ENCODE data around the gene ARID3A. TPM values are rescaled to one million over a fixed set of nuclear protein-coding genes. Genes with fewer than 3 reads are reported as not detected.

The ARID3A gene
- total RNA-seq, 2 experiments from 2014 or later: 18.7 to 22.1 TPM

GRCh38 chr19:901216-902092 lies 24.4 kb upstream of the ARID3A start:
- Mint-ChIP-seq H3K36me3 (ENCODE audit: low read depth) (peaks cover 12% of the 10 kb centered on the region), H3K4me1 (ENCODE audit: low read depth) (peaks cover 26% of the 10 kb centered on the region), H3K27me3 (no peaks in the 10 kb centered on the region), H3K27ac (no peak overlapping the region), H3K9me3 (no peaks in the 10 kb centered on the region), H3K4me3 (no peak overlapping the region)
- ATAC-seq (no peak), DNase-seq (no peak)
- ChIA-PET POLR2A (interaction anchor here (0.8 to 2.2 kb wide), 2 partner anchors 8 to 83 kb away, joined by 3 to 10 read pairs; partner anchors contain the start of genes MED16 and RNU6-9), CTCF (interaction anchor here (1.3 to 1.7 kb wide), 3 partner anchors 8 to 38 kb away, joined by 3 to 5 read pairs (median 4); partner anchors contain the start of genes MED16 and RNU6-9)
- intact Hi-C loops (cut with micrococcal nuclease): no loop called here
- no peak for TF ChIP-seq CTCF (IDR thresholded peaks at IDR 0.05)

GRCh38 chr19:902093-902370 lies 23.8 kb upstream of the ARID3A start:
- DNase-seq: no peak
- ChIA-PET POLR2A (interaction anchor here (2.2 kb wide), 1 partner anchor 9 kb away, joined by 10 read pairs; the partner anchor contains the start of genes MED16 and RNU6-9), CTCF (interaction anchor here (1.3 to 1.7 kb wide), 3 partner anchors 9 to 38 kb away, joined by 3 to 5 read pairs (median 4); partner anchors contain the start of genes MED16 and RNU6-9)
- H3K4me1 Mint-ChIP-seq (ENCODE audit: low read depth): peaks cover 30% of the 10 kb centered on the region
- no peaks in the 10 kb centered on the region for H3K27me3 Mint-ChIP-seq
- no peak overlapping the region for H3K27ac Mint-ChIP-seq
- TF ChIP-seq CTCF (IDR thresholded peaks at IDR 0.05): no peak
- H3K36me3 Mint-ChIP-seq (ENCODE audit: low read depth): peaks cover 9% of the 10 kb centered on the region
- ATAC-seq: no peak
- intact Hi-C loops (cut with micrococcal nuclease): no loop called here
- no peaks in the 10 kb centered on the region for H3K9me3 Mint-ChIP-seq
- H3K4me3 Mint-ChIP-seq: no peak overlapping the region

- Mint-ChIP-seq H3K36me3 (ENCODE audit: low read depth) (peaks cover 9% of the 10 kb centered on the region), H3K27me3 (no peaks in the 10 kb centered on the region), H3K4me1 (ENCODE audit: low read depth) (peaks cover 36% of the 10 kb centered on the region), H3K27ac (no peak overlapping the region), H3K4me3 (no peak overlapping the region), H3K9me3 (no peaks in the 10 kb centered on the region)
- no peak for DNase-seq
- CTCF ChIA-PET: interaction anchor here (1.3 to 1.7 kb wide), 3 partner anchors 9 to 39 kb away, joined by 3 to 5 read pairs (median 4); partner anchors contain the start of genes MED16 and RNU6-9
- intact Hi-C loops (cut with micrococcal nuclease): no loop called here
- POLR2A ChIA-PET: interaction anchor here (2.2 kb wide), 1 partner anchor 9 kb away, joined by 10 read pairs; the partner anchor contains the start of genes MED16 and RNU6-9
- TF ChIP-seq CTCF (IDR thresholded peaks at IDR 0.05): no peak
- no peak for ATAC-seq
These were observed 23.2 kb upstream of the ARID3A start for GRCh38 chr19:902446-903226.

GRCh38 chr19:903266-903797 lies 22.5 kb upstream of the ARID3A start:
- DNase-seq (no peak), ATAC-seq (no peak)
- POLR2A ChIA-PET: interaction anchor here (2.2 kb wide), 1 partner anchor 10 kb away, joined by 10 read pairs; the partner anchor contains the start of genes MED16 and RNU6-9
- H3K9me3 Mint-ChIP-seq: no peaks in the 10 kb centered on the region
- no peak for TF ChIP-seq CTCF (IDR thresholded peaks at IDR 0.05)
- no peaks in the 10 kb centered on the region for H3K27me3 Mint-ChIP-seq
- intact Hi-C loops (cut with micrococcal nuclease): no loop called here
- no peak overlapping the region for H3K27ac Mint-ChIP-seq
- no peak overlapping the region for H3K4me3 Mint-ChIP-seq
- peaks cover 40% of the 10 kb centered on the region for H3K4me1 Mint-ChIP-seq (ENCODE audit: low read depth)
- CTCF ChIA-PET: interaction anchor here (1.5 to 1.7 kb wide), 2 partner anchors 10 to 20 kb away, joined by 3 to 5 read pairs; partner anchors contain the start of genes MED16 and RNU6-9
- peaks cover 9% of the 10 kb centered on the region for H3K36me3 Mint-ChIP-seq (ENCODE audit: low read depth)
